Trophoblast cell (in vitro differentiated cells and primary cell): ENCODE results near the gene CCDC142.
"Not testable (repeated sequence)": the region's sequence is repeated elsewhere in the genome, so short reads cannot be mapped to it uniquely, and the experiment has no call there.

Experiments used
- DNase-seq, 2 donors: peaks; one replicate each; pipeline ENCODE4 v3.0.0-alpha.2; 2016
- H2AFZ ChIP-seq: 2 replicates; pipeline ENCODE4 v1.6.1; 2013; ENCODE audit warnings: low read length, moderate library complexity, mild to moderate bottlenecking; ENCODE audit not compliant: insufficient read depth, poor library complexity
- H2AK5ac ChIP-seq: 2 replicates; pipeline ENCODE4 v1.6.1; 2013; ENCODE audit warnings: mild to moderate bottlenecking, low read length
- H2BK120ac ChIP-seq: 2 replicates; pipeline ENCODE4 v1.6.1; 2013; ENCODE audit warnings: low read length, mild to moderate bottlenecking, moderate library complexity; ENCODE audit not compliant: insufficient read depth, poor library complexity
- H2BK12ac ChIP-seq: 2 replicates; pipeline ENCODE4 v1.6.1; 2013; ENCODE audit warnings: mild to moderate bottlenecking, low read length, moderate library complexity
- H2BK5ac ChIP-seq: 2 replicates; pipeline ENCODE4 v1.6.1; 2013; ENCODE audit warnings: low read length, low read depth, moderate library complexity, mild to moderate bottlenecking; ENCODE audit not compliant: poor library complexity
- H3K14ac ChIP-seq: 2 replicates; pipeline ENCODE4 v1.6.1; 2013; ENCODE audit warnings: mild to moderate bottlenecking, low read length
- H3K18ac ChIP-seq: 2 replicates; pipeline ENCODE4 v1.6.1; 2013; ENCODE audit warnings: mild to moderate bottlenecking, low read length
- H3K23ac ChIP-seq: 2 replicates; pipeline ENCODE4 v1.6.1; 2013; ENCODE audit warnings: low read length
- H3K27ac ChIP-seq: 2 replicates; pipeline ENCODE4 v1.5.1; 2013; ENCODE audit warnings: low read depth, mild to moderate bottlenecking, inconsistent platforms, low read length, moderate library complexity
- H3K27me3 ChIP-seq: 2 replicates; pipeline ENCODE4 v1.6.1; 2013; ENCODE audit warnings: inconsistent platforms, mild to moderate bottlenecking, low read length, moderate library complexity; ENCODE audit not compliant: insufficient read depth
- H3K36me3 ChIP-seq, 2 experiments: 1 replicate in 1 of 2; 2 replicates in 1 of 2; pipeline ENCODE4 v1.6.1; 2013; ENCODE audit warnings: low read length in 2 of 2, mild to moderate bottlenecking in 2 of 2, moderate library complexity in 1 of 2; ENCODE audit not compliant: insufficient read depth in 2 of 2, control insufficient read depth in 1 of 2
- H3K4ac ChIP-seq: 2 replicates; pipeline ENCODE4 v1.6.1; 2013; ENCODE audit warnings: low read depth, mild to moderate bottlenecking, low read length, moderate library complexity
- H3K4me1 ChIP-seq, 2 experiments: 1 replicate in 1 of 2; 2 replicates in 1 of 2; pipeline ENCODE4 v1.6.1; 2013; ENCODE audit warnings: low read length in 2 of 2, mild to moderate bottlenecking in 2 of 2, moderate library complexity in 1 of 2; ENCODE audit not compliant: insufficient read depth in 2 of 2, control insufficient read depth in 1 of 2
- H3K4me2 ChIP-seq: 2 replicates; pipeline ENCODE4 v1.6.1; 2013; ENCODE audit warnings: inconsistent platforms, mild to moderate bottlenecking, low read length, moderate library complexity
- H3K4me3 ChIP-seq: 2 replicates; pipeline ENCODE4 v1.5.1; 2013; ENCODE audit warnings: mild to moderate bottlenecking, low read depth, low read length, inconsistent platforms
- H3K79me1 ChIP-seq: one replicate; pipeline ENCODE4 v1.6.1; 2013; ENCODE audit warnings: low read length
- H3K79me2 ChIP-seq: 2 replicates; pipeline ENCODE4 v1.6.1; 2013; ENCODE audit warnings: low read length, mild to moderate bottlenecking; ENCODE audit not compliant: control insufficient read depth, insufficient read depth, poor library complexity
- H3K9ac ChIP-seq: 2 replicates; pipeline ENCODE4 v1.6.1; 2013; ENCODE audit warnings: mild to moderate bottlenecking, low read length
- H3K9me3 ChIP-seq: 2 replicates; pipeline ENCODE4 v1.6.1; 2013; ENCODE audit warnings: low read depth, mild to moderate bottlenecking, control low read depth, inconsistent platforms, low read length; ENCODE audit not compliant: insufficient read depth
- H4K12ac ChIP-seq: 2 replicates; pipeline ENCODE4 v1.6.1; 2013; ENCODE audit warnings: low read depth, mild to moderate bottlenecking, low read length, moderate library complexity
- H4K8ac ChIP-seq: 2 replicates; pipeline ENCODE4 v1.6.1; 2013; ENCODE audit warnings: low read depth, mild to moderate bottlenecking, low read length, moderate library complexity
- H4K91ac ChIP-seq: one replicate; pipeline ENCODE4 v1.6.1; 2013; ENCODE audit warnings: low read depth, mild to moderate bottlenecking, low read length, moderate library complexity
- WGBS: extraction: QIAGEN DNeasy Blood & Tissue Kit; methylation state at CpG from one replicate; pipeline ENCODE4 v1.1.7; 2013; ENCODE audit warnings: missing lambda C conversion rate; ENCODE audit not compliant: insufficient read length, insufficient coverage; ENCODE audit errors: extremely low coverage; 5-methylcytosine and 5-hydroxymethylcytosine counted together

Gene CCDC142

GRCh38 chr2:74486141-74486540 lies 3.3 kb upstream of the CCDC142 start:
- H2AFZ ChIP-seq, result no peak overlapping the region
- no peak overlapping the region for H4K12ac ChIP-seq
- H4K8ac ChIP-seq, result no peak overlapping the region
- no peak overlapping the region for H3K27ac ChIP-seq
- no peak overlapping the region for H3K4me2 ChIP-seq
- no peak overlapping the region for H3K4ac ChIP-seq
- H3K23ac ChIP-seq, result no peak overlapping the region
- H3K79me1 ChIP-seq, result peaks cover 11% of the 10 kb centered on the region
- WGBS, result no CpG with 5 or more reads among the region's 2 CpGs
- no peak overlapping the region for H3K4me3 ChIP-seq
- H3K36me3 ChIP-seq, result peaks cover 12 to 18% of the 10 kb centered on the region in 2 experiments
- H2AK5ac ChIP-seq, result no peak overlapping the region
- H3K27me3 ChIP-seq, result no peaks in the 10 kb centered on the region
- H4K91ac ChIP-seq, result no peak overlapping the region
- no peaks in the 10 kb centered on the region for H3K9me3 ChIP-seq
- H3K4me1 ChIP-seq, result peaks cover 8 to 14% of the 10 kb centered on the region in 2 experiments
- peaks cover 9% of the 10 kb centered on the region for H3K79me2 ChIP-seq
- H3K14ac ChIP-seq, result no peak overlapping the region
- no peak for DNase-seq
- no peak overlapping the region for H2BK12ac ChIP-seq
- no peak overlapping the region for H3K9ac ChIP-seq
- H2BK120ac ChIP-seq, result no peak overlapping the region
- H2BK5ac ChIP-seq, result no peak overlapping the region
- H3K18ac ChIP-seq, result no peak overlapping the region

- H3K27me3 ChIP-seq, H3K18ac ChIP-seq, H3K79me2 ChIP-seq, H2AK5ac ChIP-seq, H4K12ac ChIP-seq, H3K14ac ChIP-seq, H4K91ac ChIP-seq, H2BK12ac ChIP-seq, DNase-seq, H2AFZ ChIP-seq, H3K27ac ChIP-seq, H3K9me3 ChIP-seq, H2BK120ac ChIP-seq, H3K4ac ChIP-seq, H3K23ac ChIP-seq, H3K9ac ChIP-seq, H2BK5ac ChIP-seq: not testable (repeated sequence)
- H3K4me3 ChIP-seq, result peak overlapping the region; percentile 56
- H3K36me3 ChIP-seq, result peaks cover 7 to 11% of the 10 kb centered on the region in 2 experiments
- WGBS, result no CpG with 5 or more reads among the region's 19 CpGs
- peak overlapping the region; percentile 73 for H4K8ac ChIP-seq
- H3K4me1 ChIP-seq, result peaks cover 9 to 15% of the 10 kb centered on the region in 2 experiments
- peaks cover 11% of the 10 kb centered on the region for H3K79me1 ChIP-seq
- peak overlapping the region; percentile 66 for H3K4me2 ChIP-seq
Observed at GRCh38 chr2:74483675-74484164, 922 bp upstream of the CCDC142 start.

- H4K91ac ChIP-seq, result peak overlapping the region; percentile 34
- peak overlapping the region; percentile 9 for H2AK5ac ChIP-seq
- no peaks in the 10 kb centered on the region for H3K27me3 ChIP-seq
- no CpG with 5 or more reads among the region's 80 CpGs for WGBS
- peak overlapping the region; percentile 54 for H3K18ac ChIP-seq
- peak overlapping the region; percentile 51 for H3K4ac ChIP-seq
- H3K23ac ChIP-seq, result no peak overlapping the region
- peak overlapping the region; percentile 71 for H4K8ac ChIP-seq
- peak overlapping the region; percentile 66 for H3K4me2 ChIP-seq
- no peaks in the 10 kb centered on the region for H3K9me3 ChIP-seq
- peak overlapping the region; percentile 78 for H2AFZ ChIP-seq
- peak overlapping the region; percentile 40 for H2BK120ac ChIP-seq
- DNase-seq, result peak; percentile 36 to 60
- H3K79me1 ChIP-seq, result peaks cover 11% of the 10 kb centered on the region
- H4K12ac ChIP-seq, result peak overlapping the region; percentile 2
- H3K36me3 ChIP-seq, result peaks cover 13 to 14% of the 10 kb centered on the region in 2 experiments
- peaks cover 9 to 10% of the 10 kb centered on the region in 2 experiments for H3K4me1 ChIP-seq
- H3K14ac ChIP-seq, result peak overlapping the region; percentile 34
- H3K4me3 ChIP-seq, result peak overlapping the region; percentile 94
- no peak overlapping the region for H2BK12ac ChIP-seq
- H2BK5ac ChIP-seq, result no peak overlapping the region
- H3K79me2 ChIP-seq, result peaks cover 9% of the 10 kb centered on the region
- peak overlapping the region; percentile 65 for H3K27ac ChIP-seq
- peak overlapping the region; percentile 89 for H3K9ac ChIP-seq
Observed at GRCh38 chr2:74481961-74482800, 617 bp downstream of the CCDC142 start.

DNA sequence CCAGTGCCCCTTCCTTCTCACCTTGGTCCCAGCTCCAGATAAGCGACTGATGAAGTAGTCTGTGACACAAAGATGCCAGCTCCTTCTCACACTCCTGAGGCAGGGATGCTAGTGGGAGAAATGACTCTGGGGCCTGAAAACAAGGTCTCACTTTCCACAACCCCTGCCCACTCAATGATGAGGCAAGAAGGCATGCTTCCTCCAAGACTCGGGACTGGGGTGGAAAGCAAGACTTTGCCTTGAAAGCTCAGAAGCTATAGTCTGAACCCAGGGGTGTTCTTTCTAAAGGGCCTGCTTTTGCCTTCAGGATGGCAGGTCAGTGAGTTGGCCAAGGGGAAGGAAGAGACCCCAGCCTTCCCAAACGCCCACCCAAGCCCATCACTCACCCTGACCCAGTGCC lies 1.4 kb downstream of the CCDC142 start:
- WGBS, result no CpG with 5 or more reads among the region's 3 CpGs
- peak overlapping the region; percentile 71 for H4K8ac ChIP-seq
- no peak overlapping the region for H2BK5ac ChIP-seq
- H3K36me3 ChIP-seq, result peaks cover 12 to 14% of the 10 kb centered on the region in 2 experiments
- peaks cover 9 to 10% of the 10 kb centered on the region in 2 experiments for H3K4me1 ChIP-seq
- no peaks in the 10 kb centered on the region for H3K9me3 ChIP-seq
- H3K27me3 ChIP-seq, result no peaks in the 10 kb centered on the region
- H3K4me3 ChIP-seq, result no peak overlapping the region
- H2AK5ac ChIP-seq, result no peak overlapping the region
- peak overlapping the region; percentile 89 for H3K9ac ChIP-seq
- H3K4me2 ChIP-seq, result peak overlapping the region; percentile 66
- H2AFZ ChIP-seq, result no peak overlapping the region
- H3K4ac ChIP-seq, result peak overlapping the region; percentile 51
- no peak overlapping the region for H3K27ac ChIP-seq
- no peak overlapping the region for H2BK120ac ChIP-seq
- no peak for DNase-seq
- peaks cover 9% of the 10 kb centered on the region for H3K79me2 ChIP-seq
- H3K14ac ChIP-seq, result no peak overlapping the region
- H3K23ac ChIP-seq, result no peak overlapping the region
- peak overlapping the region; percentile 1 for H4K12ac ChIP-seq
- no peak overlapping the region for H4K91ac ChIP-seq
- peaks cover 11% of the 10 kb centered on the region for H3K79me1 ChIP-seq
- peak overlapping the region; percentile 21 for H3K18ac ChIP-seq
- no peak overlapping the region for H2BK12ac ChIP-seq
